H1 (cell line): ENCODE results near the gene ARAP2. TPM values are rescaled to one million over a fixed set of nuclear protein-coding genes. Genes with fewer than 3 reads are reported as not detected.

Experiments used
- CTCF ChIA-PET: fragments of 300-600 bp; sonication (Branson Sonifier 250); formaldehyde crosslinking; loops from one replicate; lab custom pipeline; 2021; ENCODE audit not compliant: partially characterized antibody; lab: Charles Lee
- POLR2A ChIA-PET: fragments of 300-600 bp; sonication (Branson Sonifier 250); formaldehyde crosslinking; loops from one replicate; lab custom pipeline; 2021; ENCODE audit warnings: inconsistent platforms; ENCODE audit not compliant: partially characterized antibody; lab: Charles Lee
- DNase-seq, 2 experiments: peaks; one replicate each; pipeline versions ENCODE4 v3.0.0 to v3.0.0-alpha.2; 2010 to 2022; ENCODE audit warnings: low spot score in 2 of 2, low read depth in 1 of 2, mixed read lengths in 1 of 2
- FAIRE-seq: peaks from 2 replicates; lab custom pipeline; 2011; peaks lifted over from hg19 to GRCh38; lab: Jason Lieb, UNC
- H2AFZ ChIP-seq: 2 replicates; pipeline ENCODE4 v1.8.1; 2012; ENCODE audit warnings: low read length, inconsistent platforms
- H2AK5ac ChIP-seq: 2 replicates; pipeline ENCODE4 v1.6.1; 2013; ENCODE audit warnings: low read depth, low read length
- H2BK120ac ChIP-seq: replicated peaks from 2 replicates; pipeline ENCODE3; 2013; ENCODE audit warnings: low read depth, low read length, inconsistent platforms
- H2BK12ac ChIP-seq: 2 replicates; pipeline ENCODE4 v1.6.1; 2013; ENCODE audit warnings: low read depth, low read length
- H2BK15ac ChIP-seq: 2 replicates; pipeline ENCODE4 v1.6.1; 2013; ENCODE audit warnings: low read length
- H2BK20ac ChIP-seq: 2 replicates; pipeline ENCODE4 v1.6.1; 2013; ENCODE audit warnings: low read length
- H2BK5ac ChIP-seq: 2 replicates; pipeline ENCODE4 v1.6.1; 2013; ENCODE audit warnings: low read depth, low read length
- H3K14ac ChIP-seq: 2 replicates; pipeline ENCODE4 v1.6.1; 2013; ENCODE audit warnings: inconsistent platforms; ENCODE audit not compliant: insufficient read length
- H3K18ac ChIP-seq: 2 replicates; pipeline ENCODE4 v1.6.1; 2013; ENCODE audit warnings: low read length; ENCODE audit errors: extremely low read depth
- H3K23ac ChIP-seq: 2 replicates; pipeline ENCODE4 v1.6.1; 2013; ENCODE audit warnings: inconsistent platforms; ENCODE audit not compliant: insufficient read length
- H3K23me2 ChIP-seq: 2 replicates; pipeline ENCODE4 v1.6.1; 2013; ENCODE audit warnings: low read depth, low read length
- H3K27ac ChIP-seq: 2 replicates; pipeline ENCODE4 v1.6.1; 2011; ENCODE audit warnings: low read depth, low read length, inconsistent platforms
- H3K27me3 ChIP-seq, 4 experiments: replicated peaks in 1 of 4; 1 replicate in 1 of 4; 2 replicates in 3 of 4; pipeline versions ENCODE4 v1.6.1 to v1.8.1; 2011 to 2013; ENCODE audit warnings: low read length in 3 of 4, mild to moderate bottlenecking in 3 of 4, inconsistent platforms in 2 of 4, mixed read lengths in 2 of 4, moderate library complexity in 1 of 4; ENCODE audit not compliant: control insufficient read depth in 3 of 4, insufficient read depth in 3 of 4; ENCODE audit errors: extremely low read depth in 1 of 4
- H3K36me3 ChIP-seq, 4 experiments: 2 replicates each; pipeline versions ENCODE4 v1.6.1 to v1.8.1; 2011 to 2013; ENCODE audit warnings: mild to moderate bottlenecking in 4 of 4, low read length in 3 of 4, moderate library complexity in 2 of 4, control low read depth in 1 of 4, inconsistent platforms in 1 of 4; ENCODE audit not compliant: insufficient read depth in 4 of 4, control insufficient read depth in 2 of 4
- H3K4ac ChIP-seq: replicated peaks from 2 replicates; pipeline ENCODE3; 2013; ENCODE audit warnings: low read length, low read depth, mixed read lengths, inconsistent platforms; ENCODE audit not compliant: insufficient read length
- H3K4me1 ChIP-seq, 4 experiments: replicated peaks in 1 of 4; 1 replicate in 1 of 4; 2 replicates in 3 of 4; pipeline versions ENCODE4 v1.6.1 to v1.8.1; 2011 to 2013; ENCODE audit warnings: low read length in 3 of 4, inconsistent platforms in 2 of 4, mixed read lengths in 1 of 4; ENCODE audit not compliant: insufficient read depth in 4 of 4, control insufficient read depth in 3 of 4
- H3K4me2 ChIP-seq, 2 experiments: 2 replicates each; pipeline versions ENCODE4 v1.6.1 to v1.8.1; 2011 to 2013; ENCODE audit warnings: low read depth in 2 of 2, low read length in 2 of 2, control low read depth in 1 of 2, inconsistent platforms in 1 of 2, mild to moderate bottlenecking in 1 of 2; ENCODE audit not compliant: insufficient read depth in 1 of 2
- H3K4me3 ChIP-seq, 4 experiments: fragments of 200-600, 300-600 bp in 1 of 4; sonication (generic), shearing (Covaris generic), sonication (Bioruptor Twin) in 1 of 4; 2 replicates each; pipeline versions ENCODE4 v1.5.1 to v1.8.1; 2011 to 2016; ENCODE audit warnings: low read length in 4 of 4, low read depth in 3 of 4, control low read depth in 2 of 4, inconsistent platforms in 2 of 4, mild to moderate bottlenecking in 2 of 4, mixed read lengths in 1 of 4, moderate library complexity in 1 of 4; ENCODE audit not compliant: insufficient read depth in 2 of 4; ENCODE audit errors: extremely low read depth in 1 of 4
- H3K56ac ChIP-seq: replicated peaks from 2 replicates; pipeline ENCODE3; 2013; ENCODE audit warnings: low read depth, mild to moderate bottlenecking, mixed read lengths, low read length, inconsistent platforms; ENCODE audit not compliant: insufficient read length
- H3K79me1 ChIP-seq: 2 replicates; pipeline ENCODE4 v1.6.1; 2013; ENCODE audit warnings: low read depth, low read length, control low read depth
- H3K79me2 ChIP-seq, 2 experiments: 2 replicates each; pipeline versions ENCODE4 v1.6.1 to v1.8.1; 2012 to 2013; ENCODE audit warnings: low read length in 2 of 2, mild to moderate bottlenecking in 2 of 2, inconsistent platforms in 1 of 2; ENCODE audit not compliant: insufficient read depth in 2 of 2, control insufficient read depth in 1 of 2
- H3K9ac ChIP-seq, 4 experiments: replicated peaks in 1 of 4; 1 replicate in 1 of 4; 2 replicates in 3 of 4; pipeline versions ENCODE4 v1.6.1 to v1.8.1; 2011 to 2013; ENCODE audit warnings: low read depth in 3 of 4, low read length in 3 of 4, control low read depth in 2 of 4, mild to moderate bottlenecking in 2 of 4, moderate library complexity in 2 of 4, inconsistent platforms in 1 of 4; ENCODE audit errors: extremely low read depth in 1 of 4
- H3K9me3 ChIP-seq, 2 experiments: 2 replicates each; pipeline versions ENCODE4 v1.6.1 to v1.8.1; 2012 to 2013; ENCODE audit warnings: mild to moderate bottlenecking in 2 of 2, moderate library complexity in 2 of 2, control low read depth in 1 of 2, inconsistent platforms in 1 of 2, low read depth in 1 of 2, low read length in 1 of 2, mixed read lengths in 1 of 2; ENCODE audit not compliant: insufficient read depth in 2 of 2
- H4K20me1 ChIP-seq, 2 experiments: replicated peaks in 1 of 2; 2 replicates each; pipeline versions ENCODE3 to v1.8.1; 2011 to 2013; ENCODE audit warnings: inconsistent platforms in 2 of 2, low read length in 2 of 2, mild to moderate bottlenecking in 1 of 2; ENCODE audit not compliant: insufficient read depth in 2 of 2, control insufficient read depth in 1 of 2
- H4K5ac ChIP-seq: 2 replicates; pipeline ENCODE4 v1.6.1; 2013; ENCODE audit warnings: low read length, low read depth, mixed read lengths, inconsistent platforms; ENCODE audit not compliant: insufficient read length
- H4K8ac ChIP-seq: 2 replicates; pipeline ENCODE4 v1.8.0; 2013; ENCODE audit warnings: mild to moderate bottlenecking, moderate library complexity, low read length, inconsistent platforms; ENCODE audit not compliant: insufficient read depth; ENCODE audit errors: extremely low read depth
- H4K91ac ChIP-seq: replicated peaks from 2 replicates; pipeline ENCODE3; 2013; ENCODE audit warnings: low read length, mixed read lengths, inconsistent platforms; ENCODE audit not compliant: insufficient read length
- BACH1 ChIP-seq: IDR thresholded peaks from 2 replicates; pipeline ENCODE4 v1.6.1; 2012; ENCODE audit warnings: low read length, improper control_type of control experiment
- CBX5 ChIP-seq: fragments of 300-800, 300-1000 bp; sonication (generic); IDR thresholded peaks from 2 replicates; pipeline ENCODE4 v1.7.1; 2016; ENCODE audit warnings: antibody characterized with exemption, low read length, low read depth
- CREB1 ChIP-seq: IDR thresholded peaks from 2 replicates; pipeline ENCODE4 v1.6.1; 2012; ENCODE audit warnings: inconsistent platforms
- EGR1 ChIP-seq: IDR thresholded peaks from 2 replicates; pipeline ENCODE4 v1.6.1; 2011; ENCODE audit warnings: low read depth, low read length, borderline replicate concordance
- JUN ChIP-seq: IDR thresholded peaks from 2 replicates; pipeline ENCODE4 v1.6.1; 2011; ENCODE audit warnings: low read depth, mild to moderate bottlenecking, improper control_type of control experiment, low read length
- KDM4A ChIP-seq: IDR thresholded peaks from one replicate; pipeline ENCODE4 v1.7.1; 2012; ENCODE audit warnings: low read depth, mild to moderate bottlenecking, moderate library complexity, low read length, inconsistent platforms; ENCODE audit not compliant: severe bottlenecking
- KDM5A ChIP-seq: fragments of 200-600 bp; IDR thresholded peaks from 2 replicates; pipeline ENCODE4 v1.7.1; 2012; ENCODE audit warnings: mild to moderate bottlenecking, low read length, inconsistent platforms, mixed read lengths
- MAFK ChIP-seq: IDR thresholded peaks from 2 replicates; pipeline ENCODE4 v1.6.1; 2012; ENCODE audit warnings: low read depth, mild to moderate bottlenecking, improper control_type of control experiment, low read length
- NRF1 ChIP-seq: IDR thresholded peaks from 2 replicates; pipeline ENCODE4 v1.6.1; 2011; ENCODE audit warnings: mild to moderate bottlenecking, low read depth, low read length, improper control_type of control experiment
- SIRT6 ChIP-seq: IDR thresholded peaks from one replicate; pipeline ENCODE4 v1.7.1; 2012; ENCODE audit warnings: low read length, inconsistent platforms
- SIX5 ChIP-seq: IDR thresholded peaks from 2 replicates; pipeline ENCODE4 v1.6.1; 2011; ENCODE audit warnings: mild to moderate bottlenecking, low read depth, low read length
- SP1 ChIP-seq: IDR thresholded peaks from 2 replicates; pipeline ENCODE4 v1.6.1; 2011; ENCODE audit warnings: low read depth, low read length
- SP4 ChIP-seq: IDR thresholded peaks from 2 replicates; pipeline ENCODE4 v1.6.1; 2012; ENCODE audit warnings: low read length, inconsistent platforms
- SUZ12 ChIP-seq: fragments of 200-600 bp; sonication (generic); IDR thresholded peaks from 2 replicates; pipeline ENCODE4 v1.6.1; 2012; ENCODE audit warnings: mild to moderate bottlenecking, inconsistent platforms, low read length, moderate library complexity, mixed read lengths
- TAF1 ChIP-seq: IDR thresholded peaks from 2 replicates; pipeline ENCODE4 v1.6.1; 2011; ENCODE audit warnings: mild to moderate bottlenecking, low read depth, low read length
- ZNF274 ChIP-seq: IDR thresholded peaks from 2 replicates; pipeline ENCODE4 v1.7.0; 2012; ENCODE audit warnings: low read length, borderline replicate concordance; ENCODE audit errors: extremely low read depth
- WGBS, 2 experiments: shearing (Covaris generic) in 1 of 2; methylation state at CpG; one replicate each; pipeline versions ENCODE4 v1.1.6 to v1.1.7; 2013 to 2015; ENCODE audit warnings: low lambda C conversion rate in 2 of 2, mixed read lengths in 2 of 2, inconsistent platforms in 1 of 2, low coverage in 1 of 2, missing lambda C conversion rate in 1 of 2; ENCODE audit not compliant: insufficient replicate concordance in 2 of 2, insufficient coverage in 1 of 2, insufficient read length in 1 of 2; ENCODE audit errors: extremely low coverage in 1 of 2, missing lambda C conversion rate in 1 of 2; 5-methylcytosine and 5-hydroxymethylcytosine counted together
- polyA plus RNA-seq, 7 experiments: library from polyadenylated mRNA; depleted of rRNA in 3 of 7; stranded (reverse) in 5 of 7; unstranded in 2 of 7; fragments of >200 nt in 5 of 7; fragments of 200-250 nt in 2 of 7; gene quantifications; 1 replicate in 5 of 7; 2 replicates in 1 of 7; 4 replicates in 1 of 7; pipeline versions ENCODE4 v1.2.1 to v1.2.3, GENCODE V29; 2011 to 2013; ENCODE audit warnings: missing spikeins in 2 of 7, mixed read lengths in 2 of 7
- total RNA-seq: library from RNA; stranded (reverse); fragmentation: NEBNext Ultra II Directional; extraction: Animal tissue kit (Norgen Biotek cat#: 25700); gene quantifications from 2 replicates; pipeline ENCODE4 v1.2.1, GENCODE V29; 2021
- TF ChIP-seq, protein P1 (sequence below): IDR thresholded peaks from 2 replicates; pipeline ENCODE4 v1.6.1; 2011; ENCODE audit warnings: low read depth, mild to moderate bottlenecking, low read length; ENCODE audit not compliant: insufficient read depth

Gene ARAP2
- total and polyA plus RNA-seq, 2 of the 8 experiments (the other 6 are each of a cell fraction or from before 2014, with no cell fraction given) = 0.15 to 2.3 TPM

DNA sequence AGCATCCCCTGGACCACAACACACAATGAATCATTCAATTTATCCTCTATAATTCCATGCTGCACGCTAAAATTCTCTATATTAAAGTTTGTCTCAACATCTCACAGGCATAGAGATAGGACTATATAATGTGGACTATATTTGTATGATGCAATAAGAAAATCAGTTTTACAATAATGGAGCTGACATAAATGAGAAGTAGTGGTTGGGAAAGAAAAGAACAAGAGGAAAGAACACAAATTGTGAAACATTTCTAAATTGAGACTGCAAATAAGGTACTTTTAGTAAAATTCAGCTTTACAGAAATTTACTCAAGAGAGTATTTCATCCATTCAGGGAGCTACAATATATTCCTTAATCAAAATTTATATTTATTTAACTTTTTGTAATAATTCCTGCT, 120.4 kb downstream of the ARAP2 start:
- no peak for DNase-seq
- WGBS, 2 experiments = 96% methylated on average over 1 of the region's 1 CpG; no CpG with 5 or more reads in 1 of the 2 experiments
- Histone ChIP-seq H3K9ac (no peak overlapping the region), H3K27me3 (no peaks in the 10 kb centered on the region), H3K4me2 (no peak overlapping the region), H3K4ac (no peak overlapping the region), H4K20me1 (no peaks in the 10 kb centered on the region), H3K14ac (no peak overlapping the region), H3K9me3 (no peaks in the 10 kb centered on the region), H3K56ac (no peak overlapping the region), H3K4me1 (no peaks in the 10 kb centered on the region), H3K23me2 (no peaks in the 10 kb centered on the region), H4K5ac (no peak overlapping the region), H3K18ac (no peak overlapping the region), H2BK20ac (no peak overlapping the region), H2BK12ac (no peak overlapping the region), H3K4me3 (no peak overlapping the region), H4K8ac (no peak overlapping the region), H2AFZ (no peak overlapping the region), H3K23ac (no peak overlapping the region), H3K27ac (no peak overlapping the region), H2BK120ac (no peak overlapping the region), H2BK5ac (no peak overlapping the region), H2BK15ac (no peak overlapping the region), H4K91ac (no peak overlapping the region), H3K79me2 (no peaks in the 10 kb centered on the region), H2AK5ac (no peak overlapping the region), H3K36me3 (no peaks in the 10 kb centered on the region), H3K79me1 (no peaks in the 10 kb centered on the region)
- ChIA-PET CTCF (interaction anchor here (0.6 kb wide), 1 partner anchor 1318 kb away, joined by 3 read pairs; no protein-coding TSS in a partner anchor), POLR2A (no interaction called here)
- no peak for FAIRE-seq
- no peak for TF ChIP-seq SIRT6
- TF ChIP-seq NRF1 = no peak
- no peak for TF ChIP-seq BACH1
- no peak for TF ChIP-seq JUN
- no peak for TF ChIP-seq EGR1
- TF ChIP-seq, protein P1, sequence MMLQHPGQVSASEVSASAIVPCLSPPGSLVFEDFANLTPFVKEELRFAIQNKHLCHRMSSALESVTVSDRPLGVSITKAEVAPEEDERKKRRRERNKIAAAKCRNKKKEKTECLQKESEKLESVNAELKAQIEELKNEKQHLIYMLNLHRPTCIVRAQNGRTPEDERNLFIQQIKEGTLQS = no peak
- no peak for TF ChIP-seq SP4
- no peak for TF ChIP-seq SIX5
- TF ChIP-seq SP1 = no peak
- no peak for TF ChIP-seq MAFK
- no peak for TF ChIP-seq TAF1
- no peak for TF ChIP-seq CBX5
- no peak for TF ChIP-seq KDM4A
- TF ChIP-seq CREB1 = no peak
- TF ChIP-seq ZNF274 = no peak
- no peak for TF ChIP-seq SUZ12
- no peak for TF ChIP-seq KDM5A
